GM20000 (cell line): ENCODE results near the gene CERT1.

Experiments used
- DNase-seq: peaks from one replicate; pipeline ENCODE4 v3.0.0; 2012; ENCODE audit warnings: low spot score
- TF ChIP-seq, protein P1 (sequence below): IDR thresholded peaks from 2 replicates; pipeline ENCODE4 v1.5.1; 2012; ENCODE audit warnings: mild to moderate bottlenecking, control low read depth; ENCODE audit errors: extremely low read depth, missing control alignments

Gene CERT1

GRCh38 chr5:75550597-75550996 lies 39.2 kb upstream of the CERT1 start:
- no peak for DNase-seq
- TF ChIP-seq, protein P1, sequence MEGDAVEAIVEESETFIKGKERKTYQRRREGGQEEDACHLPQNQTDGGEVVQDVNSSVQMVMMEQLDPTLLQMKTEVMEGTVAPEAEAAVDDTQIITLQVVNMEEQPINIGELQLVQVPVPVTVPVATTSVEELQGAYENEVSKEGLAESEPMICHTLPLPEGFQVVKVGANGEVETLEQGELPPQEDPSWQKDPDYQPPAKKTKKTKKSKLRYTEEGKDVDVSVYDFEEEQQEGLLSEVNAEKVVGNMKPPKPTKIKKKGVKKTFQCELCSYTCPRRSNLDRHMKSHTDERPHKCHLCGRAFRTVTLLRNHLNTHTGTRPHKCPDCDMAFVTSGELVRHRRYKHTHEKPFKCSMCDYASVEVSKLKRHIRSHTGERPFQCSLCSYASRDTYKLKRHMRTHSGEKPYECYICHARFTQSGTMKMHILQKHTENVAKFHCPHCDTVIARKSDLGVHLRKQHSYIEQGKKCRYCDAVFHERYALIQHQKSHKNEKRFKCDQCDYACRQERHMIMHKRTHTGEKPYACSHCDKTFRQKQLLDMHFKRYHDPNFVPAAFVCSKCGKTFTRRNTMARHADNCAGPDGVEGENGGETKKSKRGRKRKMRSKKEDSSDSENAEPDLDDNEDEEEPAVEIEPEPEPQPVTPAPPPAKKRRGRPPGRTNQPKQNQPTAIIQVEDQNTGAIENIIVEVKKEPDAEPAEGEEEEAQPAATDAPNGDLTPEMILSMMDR = no peak

DNA sequence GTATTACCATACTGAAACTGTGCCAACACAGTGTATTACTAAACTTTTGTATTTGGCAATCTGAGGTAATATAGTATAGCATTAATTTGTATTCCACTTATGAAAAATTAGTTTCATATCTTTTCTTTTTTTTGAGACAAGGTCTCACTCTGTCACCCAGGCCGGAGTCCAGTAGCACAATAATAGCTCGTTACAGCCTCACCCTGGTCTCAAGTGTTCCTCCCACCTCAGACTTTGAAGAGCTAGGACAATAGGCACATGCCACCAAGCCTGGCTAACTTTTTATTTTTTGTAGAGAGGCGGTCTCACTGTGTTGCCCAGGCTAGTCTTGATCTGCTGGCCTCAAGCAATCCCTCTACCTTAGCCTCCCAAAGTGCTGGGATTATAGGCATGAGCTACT lies 36.4 kb upstream of the CERT1 start:
- TF ChIP-seq, protein P1 = no peak
- DNase-seq = no peak

GRCh38 chr5:75546830-75547229 lies 35.4 kb upstream of the CERT1 start:
- TF ChIP-seq, protein P1 = no peak
- no peak for DNase-seq

- DNase-seq = no peak
- TF ChIP-seq, protein P1 = no peak
These were observed 33.7 kb upstream of the CERT1 start for GRCh38 chr5:75545131-75545530.

DNA sequence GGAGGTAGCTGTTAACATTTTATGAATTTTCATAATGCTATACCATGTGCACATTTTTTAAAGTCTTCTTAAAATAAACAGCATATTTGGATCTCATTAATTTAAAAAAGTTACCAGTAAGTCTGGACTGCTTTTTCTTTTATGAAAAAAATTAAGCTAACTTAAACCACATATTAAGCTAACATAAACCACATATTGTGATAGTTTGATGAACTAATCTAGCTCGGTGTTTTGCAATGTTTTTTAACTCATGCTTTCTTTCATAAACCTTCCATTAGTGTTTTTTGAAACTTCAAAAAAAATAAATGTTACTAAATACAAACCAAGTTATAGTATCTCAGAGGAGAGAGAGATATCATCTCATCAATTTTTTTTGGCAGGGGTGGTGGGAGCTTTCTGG lies 26.8 kb upstream of the CERT1 start:
- no peak for DNase-seq
- TF ChIP-seq, protein P1 = no peak

GRCh38 chr5:75536694-75537360 lies 25.4 kb upstream of the CERT1 start:
- DNase-seq = no peak
- TF ChIP-seq, protein P1 = no peak

GRCh38 chr5:75536147-75536546 lies 24.7 kb upstream of the CERT1 start:
- TF ChIP-seq, protein P1 = no peak
- DNase-seq = no peak
